Measurements from ENCODE around the gene CHKB.
A peak's percentile ranks its signal among the peaks of the same experiment; 100 is the strongest.

Gene CHKB

GRCh38 chr22:50530580-50530876, 52.1 kb downstream of the CHKB start:
- no peak for DNase-seq (ENCODE audit: low read depth)

- DNase-seq (ENCODE audit: low read depth): peak; percentile 49
These were observed 52.6 kb downstream of the CHKB start, which contains the start of gene TYMP for GRCh38 chr22:50529897-50530579. Gene TYMP (minus strand): TSS chr22:50530012. CDS start chr22:50529709, 303 bp downstream.

- no peak for DNase-seq (ENCODE audit: low read depth)
These were observed 53.2 kb downstream of the CHKB start for GRCh38 chr22:50529416-50529896.
